GM12872 (cell line): ENCODE measurements around the gene JAKMIP2.

Experiments used
- CTCF ChIP-seq: IDR thresholded peaks from 3 replicates; pipeline ENCODE4 v1.5.1; 2011; ENCODE audit warnings: low read depth, mild to moderate bottlenecking, low read length, moderate library complexity; ENCODE audit not compliant: insufficient read depth

JAKMIP2 gene

GRCh38 chr5:147565524-147565923, 217.0 kb downstream of the JAKMIP2 start:
- TF ChIP-seq CTCF = no peak

- TF ChIP-seq CTCF = no peak
Measured at GRCh38 chr5:147564124-147564486, 218.4 kb downstream of the JAKMIP2 start.

- TF ChIP-seq CTCF = no peak
Measured at GRCh38 chr5:147563466-147564123, 218.9 kb downstream of the JAKMIP2 start.

- TF ChIP-seq CTCF = no peak
Measured at GRCh38 chr5:147561435-147561834, 221.1 kb downstream of the JAKMIP2 start.

GRCh38 chr5:147560718-147561331, 221.7 kb downstream of the JAKMIP2 start:
- no peak for TF ChIP-seq CTCF

- no peak for TF ChIP-seq CTCF
Measured at GRCh38 chr5:147559749-147560148, 222.8 kb downstream of the JAKMIP2 start.

- TF ChIP-seq CTCF = peak; percentile 37; the same call in 1 of the 3 replicates
Measured at GRCh38 chr5:147558826-147559225, 223.7 kb downstream of the JAKMIP2 start.
